ENCODE measurements around the gene RNF115.
"Not testable (repeated sequence)": the region's sequence is repeated elsewhere in the genome, so short reads cannot be mapped to it uniquely, and the experiment has no call there.

RNF115 gene

GRCh38 chr1:145777357-145778145 lies 46.3 kb downstream of the RNF115 start:
- no peak for DNase-seq (ENCODE audit: low read depth)

- no peak for DNase-seq (ENCODE audit: low read depth)
Measured at GRCh38 chr1:145773423-145773822, 50.5 kb downstream of the RNF115 start.

GRCh38 chr1:145771056-145771455 lies 52.8 kb downstream of the RNF115 start:
- no peak for DNase-seq (ENCODE audit: low read depth)

DNA sequence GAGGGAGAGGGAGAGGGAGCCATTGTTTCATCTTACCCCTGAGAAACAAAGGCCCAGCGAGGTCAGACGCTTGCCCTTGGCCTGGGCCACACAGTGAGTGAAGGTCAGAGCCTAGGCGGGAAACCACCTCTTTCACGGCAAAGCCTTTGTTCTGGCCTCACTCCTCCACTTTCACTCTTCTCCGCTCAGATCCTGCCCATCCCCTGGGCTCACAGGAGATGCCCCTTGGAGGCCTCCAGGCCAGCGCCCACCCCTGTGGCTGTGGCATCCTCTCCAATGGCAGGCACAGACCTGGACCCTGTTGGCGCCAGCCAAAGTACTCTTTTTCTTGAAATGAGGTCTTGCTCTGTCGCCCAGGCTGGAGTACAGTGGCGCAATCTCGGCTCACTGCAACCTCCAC lies 55.9 kb downstream of the RNF115 start:
- not testable (repeated sequence) for DNase-seq (ENCODE audit: low read depth)

- DNase-seq (ENCODE audit: low read depth), result not testable (repeated sequence)
Measured at GRCh38 chr1:145766926-145767325, 57.0 kb downstream of the RNF115 start.

DNA sequence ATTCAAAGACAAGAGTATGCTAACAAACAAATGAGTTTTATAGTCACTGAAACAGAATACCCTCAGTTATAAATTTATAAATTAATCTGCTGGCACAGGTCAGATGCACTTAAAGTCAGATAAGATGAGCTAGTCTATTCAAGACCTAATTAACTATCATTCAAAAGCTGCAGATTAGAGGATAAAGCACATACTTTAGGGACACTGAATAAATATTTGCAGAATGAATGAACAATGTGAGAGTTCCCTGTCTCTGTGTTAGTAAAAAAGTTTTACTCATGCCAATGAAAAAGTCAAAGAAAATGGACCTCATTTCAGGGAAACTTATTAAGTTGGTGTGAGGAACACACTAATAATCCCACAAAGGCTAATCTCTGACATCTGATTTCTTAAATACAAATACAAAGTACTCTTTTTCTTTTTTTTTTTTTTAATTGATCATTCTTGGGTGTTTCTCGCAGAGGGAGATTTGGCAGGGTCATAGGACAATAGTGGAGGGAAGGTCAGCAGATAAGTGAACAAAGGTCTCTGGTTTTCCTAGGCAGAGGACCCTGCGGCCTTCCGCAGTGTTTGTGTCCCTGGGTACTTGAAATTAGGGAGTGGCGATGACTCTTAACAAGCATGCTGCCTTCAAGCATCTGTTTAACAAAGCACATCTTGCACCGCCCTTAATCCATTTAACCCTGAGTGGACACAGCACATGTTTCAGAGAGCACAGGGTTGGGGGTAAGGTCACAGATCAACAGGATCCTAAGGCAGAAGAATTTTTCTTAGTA lies 58.1 kb downstream of the RNF115 start:
- not testable (repeated sequence) for DNase-seq (ENCODE audit: low read depth)

- DNase-seq (ENCODE audit: low read depth), result not testable (repeated sequence)
Measured at GRCh38 chr1:145765127-145765526, 58.8 kb downstream of the RNF115 start.

DNA sequence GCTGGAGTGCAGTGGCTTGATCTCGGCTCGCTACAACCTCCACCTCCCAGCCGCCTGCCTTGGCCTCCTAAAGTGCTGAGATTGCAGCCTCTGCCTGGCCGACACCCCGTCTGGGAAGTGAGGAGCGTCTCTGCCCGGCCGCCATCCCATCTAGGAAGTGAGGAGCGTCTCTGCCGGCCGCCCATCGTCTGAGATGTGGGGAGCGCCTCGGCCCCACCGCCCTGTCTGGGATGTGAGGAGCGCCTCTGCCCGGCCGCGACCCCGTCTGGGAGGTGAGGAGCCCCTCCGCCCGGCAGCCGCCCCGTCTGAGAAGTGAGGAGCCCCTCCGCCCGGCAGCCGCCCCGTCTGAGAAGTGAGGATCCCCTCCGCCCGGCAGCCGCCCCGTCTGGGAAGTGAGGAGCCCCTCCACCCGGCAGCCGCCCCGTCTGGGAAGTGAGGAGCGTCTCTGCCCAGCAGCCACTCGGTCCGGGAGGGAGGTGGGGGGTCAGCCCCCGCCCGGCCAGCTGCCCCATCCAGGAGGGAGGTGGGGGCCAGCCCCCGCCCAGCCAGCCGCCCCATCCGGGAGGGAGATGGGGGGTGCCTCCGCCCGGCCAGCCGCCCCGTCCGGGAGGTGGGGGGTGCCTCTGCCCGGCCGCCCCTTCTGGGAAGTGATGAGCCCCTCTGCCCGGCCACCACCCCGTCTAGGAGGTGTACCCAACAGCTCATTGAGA lies 59.5 kb downstream of the RNF115 start:
- DNase-seq (ENCODE audit: low read depth), result not testable (repeated sequence)

DNA sequence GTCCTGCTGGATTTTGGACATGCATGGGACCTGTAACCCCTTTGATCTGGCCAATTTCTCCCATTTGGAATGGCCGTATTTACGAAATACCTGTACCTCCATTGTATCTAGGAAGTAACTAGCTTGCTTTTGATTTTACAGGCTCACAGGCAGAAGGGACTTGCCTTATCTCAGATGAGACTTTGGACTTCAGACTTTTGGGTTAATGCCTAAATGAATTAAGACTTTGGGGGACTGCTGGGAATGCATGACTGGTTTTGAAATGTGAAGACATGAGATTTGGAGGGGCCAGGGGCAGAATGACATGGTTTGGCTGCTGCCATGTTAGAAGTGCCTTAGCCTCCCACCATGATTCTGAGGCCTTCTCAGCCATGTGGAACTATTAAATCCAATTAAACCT lies 61.9 kb downstream of the RNF115 start:
- DNase-seq (ENCODE audit: low read depth), result not testable (repeated sequence)

DNA sequence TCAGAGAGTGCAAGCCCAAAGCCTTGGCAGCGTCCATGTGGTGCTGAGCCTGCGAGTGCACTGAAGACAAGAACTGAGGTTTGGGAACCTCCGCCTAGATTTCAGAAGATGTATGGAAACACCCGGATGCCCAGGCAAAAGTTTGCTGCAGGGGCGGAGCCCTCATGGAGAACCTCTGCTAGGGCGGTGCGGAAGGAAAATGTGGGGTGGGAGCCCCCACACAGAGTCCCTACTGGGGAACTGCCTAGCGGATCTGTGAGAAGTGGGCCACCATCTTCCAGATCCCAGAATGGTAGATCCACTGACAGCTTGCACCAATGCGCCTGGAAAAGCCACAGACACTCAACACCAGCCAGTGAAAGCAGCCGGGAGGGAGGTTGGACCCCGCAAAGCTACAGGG lies 62.4 kb downstream of the RNF115 start:
- not testable (repeated sequence) for DNase-seq (ENCODE audit: low read depth)

- DNase-seq (ENCODE audit: low read depth), result not testable (repeated sequence)
Measured at GRCh38 chr1:145760395-145760949, 63.4 kb downstream of the RNF115 start.

DNA sequence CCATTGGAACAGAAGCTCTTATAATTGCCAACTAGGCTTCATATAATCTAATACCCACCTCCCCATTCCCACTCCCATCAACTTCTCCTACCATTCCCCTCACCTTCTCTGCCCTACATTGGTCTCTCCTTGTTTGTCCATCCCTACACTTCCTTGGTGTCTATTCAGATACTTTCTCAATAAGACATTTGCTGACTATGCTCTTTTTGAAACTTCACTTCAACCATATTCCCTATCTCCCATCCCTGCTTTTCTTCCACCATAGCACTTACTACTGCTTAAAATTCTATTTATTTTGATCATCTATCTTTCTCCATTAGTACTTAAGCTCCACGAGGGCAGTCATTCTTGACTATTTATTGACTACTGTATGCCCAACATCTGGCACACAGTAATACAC lies 64.2 kb downstream of the RNF115 start:
- DNase-seq (ENCODE audit: low read depth), result no peak

DNA sequence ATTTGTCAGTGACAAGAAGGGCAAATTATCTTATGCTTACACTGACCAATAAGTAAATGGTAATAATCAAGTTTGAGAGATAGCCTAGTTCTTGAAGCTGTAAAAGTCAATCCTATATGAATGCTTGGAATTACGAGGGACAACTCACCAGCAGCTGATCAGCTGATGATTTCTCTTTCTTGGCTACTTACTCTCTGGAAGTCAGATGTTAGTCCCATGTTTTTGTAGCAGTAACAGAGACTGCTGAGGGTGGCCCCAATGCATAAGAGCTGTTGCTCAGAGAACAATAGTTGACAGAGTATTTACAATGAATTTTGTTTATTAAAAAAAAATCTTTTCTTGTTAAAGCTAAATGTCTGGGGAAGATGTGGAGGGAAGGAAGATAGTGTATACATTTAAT lies 65.3 kb downstream of the RNF115 start:
- no peak for DNase-seq (ENCODE audit: low read depth)

GRCh38 chr1:145758116-145758515 lies 65.8 kb downstream of the RNF115 start:
- no peak for DNase-seq (ENCODE audit: low read depth)

GRCh38 chr1:145757420-145757819 lies 66.5 kb downstream of the RNF115 start:
- no peak for DNase-seq (ENCODE audit: low read depth)

GRCh38 chr1:145751491-145752037 lies 72.3 kb downstream of the RNF115 start:
- DNase-seq (ENCODE audit: low read depth), result peak; percentile 55

DNA sequence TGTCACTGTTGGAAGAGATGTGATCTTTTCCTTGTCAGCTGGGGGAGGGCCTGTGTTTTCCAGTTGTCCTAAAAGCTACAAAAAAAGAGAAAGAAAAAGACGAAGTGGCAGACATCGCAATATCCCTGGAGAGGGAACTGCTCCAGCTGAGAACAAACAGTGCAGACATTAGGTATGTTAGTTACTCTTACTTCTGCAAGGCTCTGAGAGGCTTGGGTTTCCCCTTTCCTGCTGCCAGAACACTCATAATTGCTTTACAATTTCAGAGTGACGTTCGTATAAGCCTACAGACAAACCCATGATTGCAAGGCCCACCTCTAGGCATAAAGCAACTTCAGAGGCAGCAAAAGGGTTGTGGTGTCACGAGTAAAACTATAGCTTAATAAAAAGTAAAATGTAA lies 73.5 kb downstream of the RNF115 start:
- DNase-seq (ENCODE audit: low read depth), result no peak

DNA sequence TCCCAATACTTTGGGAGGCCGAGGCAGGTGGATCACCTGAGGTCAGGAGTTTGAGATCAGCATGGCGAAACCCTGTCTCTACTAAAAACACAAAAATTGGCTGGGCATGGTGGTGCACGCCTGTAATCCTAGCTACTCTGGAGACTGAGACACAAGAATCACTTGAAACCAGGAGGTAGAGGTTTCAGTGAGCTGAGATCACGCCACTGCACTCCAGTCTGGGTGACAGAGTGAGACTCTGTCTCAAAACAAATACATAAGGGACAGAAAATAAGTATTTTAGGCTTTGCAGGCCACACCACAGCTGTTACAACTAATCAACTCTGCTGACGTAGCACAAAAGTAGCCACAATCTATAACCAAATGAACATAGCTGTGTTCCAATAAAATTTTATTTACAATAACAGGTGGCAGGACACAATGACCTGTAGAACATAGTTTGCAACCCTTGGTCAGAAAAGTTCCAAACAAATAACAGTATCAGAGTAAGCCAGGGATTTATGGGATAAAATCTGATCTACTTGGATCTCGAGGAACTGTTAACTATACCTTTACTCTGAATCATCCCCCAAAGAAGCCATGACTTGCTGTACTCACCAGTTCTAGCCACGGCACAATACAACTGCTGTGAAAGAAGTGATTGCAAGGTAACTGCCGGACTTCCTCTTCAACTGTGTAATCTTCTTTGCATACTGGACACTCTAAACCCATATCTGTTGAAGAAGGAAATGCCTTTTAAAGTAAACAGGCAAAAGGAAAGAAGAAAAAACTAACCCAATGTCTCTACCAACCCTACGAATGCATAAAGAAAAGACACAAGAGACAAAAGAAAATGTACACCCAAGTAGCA lies 76.3 kb downstream of the RNF115 start:
- no peak for DNase-seq (ENCODE audit: low read depth)

- DNase-seq (ENCODE audit: low read depth), result peak; percentile 11
Measured at GRCh38 chr1:145740269-145740668, 83.6 kb downstream of the RNF115 start.

DNA sequence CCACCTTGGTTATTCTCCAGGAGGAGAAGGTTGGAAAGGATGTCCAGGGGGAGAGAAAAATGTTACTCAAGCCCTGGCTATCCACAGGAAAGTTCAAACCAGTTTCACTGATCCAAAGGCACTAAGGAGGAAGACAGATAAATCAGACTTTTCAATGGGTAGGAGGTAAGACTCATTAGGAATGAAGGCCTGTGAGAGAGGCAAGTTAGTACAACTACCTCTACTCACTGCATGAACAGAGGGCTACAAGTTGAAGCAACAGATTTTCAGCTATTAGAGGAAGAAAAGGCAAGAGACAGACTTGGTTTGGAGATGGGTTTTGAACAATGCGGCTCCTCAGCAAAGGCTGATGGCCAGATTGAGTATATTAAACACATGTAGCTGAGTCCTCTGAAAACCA lies 87.7 kb downstream of the RNF115 start:
- no peak for DNase-seq (ENCODE audit: low read depth)

DNA sequence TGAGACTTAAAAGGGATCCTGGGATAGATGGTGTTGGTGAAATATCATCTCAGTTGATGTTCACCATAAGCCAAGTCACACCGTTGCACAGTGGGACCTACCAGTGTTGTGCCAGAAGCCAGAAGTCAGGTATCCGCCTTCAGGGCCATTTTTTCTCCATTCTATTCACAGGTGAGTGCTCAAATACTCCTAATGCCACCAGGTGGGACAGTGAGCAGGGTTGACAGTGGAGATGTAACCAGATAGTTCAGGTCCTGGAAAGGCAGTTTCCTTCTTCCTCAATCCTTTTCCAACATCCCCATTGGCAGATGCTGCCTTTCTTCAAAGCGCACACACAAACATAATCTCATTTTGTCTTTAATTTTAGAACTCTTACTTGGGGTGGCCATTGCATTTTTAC lies 93.0 kb downstream of the RNF115 start:
- DNase-seq (ENCODE audit: low read depth), result no peak

Data from HS-27A (cell line).